ENCODE measurements around the gene ARHGAP26. TPM values are rescaled to one million over a fixed set of nuclear protein-coding genes. Genes with fewer than 3 reads are reported as not detected.

Gene ARHGAP26
- total RNA-seq, 4 donors from 2014 or later = 11.1 to 36.1 (median 21.8) TPM

GRCh38 chr5:143181173-143181572 is 411.0 kb downstream of the ARHGAP26 start:
- H3K9me3 ChIP-seq = no peaks in the 10 kb centered on the region
- peaks cover 24% of the 10 kb centered on the region for H3K4me1 ChIP-seq
- H3K36me3 ChIP-seq = no peaks in the 10 kb centered on the region
- no peaks in the 10 kb centered on the region for H3K27me3 ChIP-seq
- TF ChIP-seq POLR2AphosphoS5 (IDR thresholded peaks at IDR 0.05) = no peak
- no peak for TF ChIP-seq POLR2A (IDR thresholded peaks at IDR 0.05)
- TF ChIP-seq EP300 (IDR thresholded peaks at IDR 0.05) = no peak
- TF ChIP-seq CTCF (IDR thresholded peaks at IDR 0.05) = no peak
- DNase-seq (ENCODE audit: low spot score in 2 of 2) = no peak
- 86% methylated on average over 3 of the region's 3 CpGs for WGBS
- H3K27ac ChIP-seq = no peak overlapping the region
- no peak overlapping the region for H3K4me3 ChIP-seq

DNA sequence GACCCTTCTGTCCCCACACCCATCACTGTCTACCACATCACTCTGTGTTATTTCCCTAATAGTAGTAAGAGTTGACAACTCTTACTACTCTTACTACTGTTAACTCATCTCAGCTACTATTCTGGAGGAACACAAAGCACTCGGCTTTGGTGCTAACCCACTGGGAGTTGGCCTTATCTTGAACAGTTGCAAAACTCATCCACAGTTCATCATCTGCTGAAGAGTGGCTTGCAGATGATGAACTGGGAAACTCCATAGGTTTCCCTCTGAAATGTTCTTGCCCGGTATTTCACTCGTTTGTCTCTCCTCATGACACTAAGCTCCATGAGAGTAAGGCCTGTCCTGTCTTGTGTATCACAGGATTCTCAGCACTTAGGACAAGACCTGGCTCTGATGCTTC is 411.9 kb downstream of the ARHGAP26 start:
- WGBS = 94% methylated on average over 3 of the region's 3 CpGs
- Histone ChIP-seq H3K4me3 (no peak overlapping the region), H3K4me1 (peaks cover 24% of the 10 kb centered on the region), H3K27me3 (no peaks in the 10 kb centered on the region), H3K9me3 (no peaks in the 10 kb centered on the region), H3K36me3 (no peaks in the 10 kb centered on the region), H3K27ac (no peak overlapping the region)
- TF ChIP-seq CTCF (IDR thresholded peaks at IDR 0.05) (no peak), POLR2A (IDR thresholded peaks at IDR 0.05) (no peak), EP300 (IDR thresholded peaks at IDR 0.05) (no peak), POLR2AphosphoS5 (IDR thresholded peaks at IDR 0.05) (no peak)
- DNase-seq (ENCODE audit: low spot score in 2 of 2) = no peak

DNA sequence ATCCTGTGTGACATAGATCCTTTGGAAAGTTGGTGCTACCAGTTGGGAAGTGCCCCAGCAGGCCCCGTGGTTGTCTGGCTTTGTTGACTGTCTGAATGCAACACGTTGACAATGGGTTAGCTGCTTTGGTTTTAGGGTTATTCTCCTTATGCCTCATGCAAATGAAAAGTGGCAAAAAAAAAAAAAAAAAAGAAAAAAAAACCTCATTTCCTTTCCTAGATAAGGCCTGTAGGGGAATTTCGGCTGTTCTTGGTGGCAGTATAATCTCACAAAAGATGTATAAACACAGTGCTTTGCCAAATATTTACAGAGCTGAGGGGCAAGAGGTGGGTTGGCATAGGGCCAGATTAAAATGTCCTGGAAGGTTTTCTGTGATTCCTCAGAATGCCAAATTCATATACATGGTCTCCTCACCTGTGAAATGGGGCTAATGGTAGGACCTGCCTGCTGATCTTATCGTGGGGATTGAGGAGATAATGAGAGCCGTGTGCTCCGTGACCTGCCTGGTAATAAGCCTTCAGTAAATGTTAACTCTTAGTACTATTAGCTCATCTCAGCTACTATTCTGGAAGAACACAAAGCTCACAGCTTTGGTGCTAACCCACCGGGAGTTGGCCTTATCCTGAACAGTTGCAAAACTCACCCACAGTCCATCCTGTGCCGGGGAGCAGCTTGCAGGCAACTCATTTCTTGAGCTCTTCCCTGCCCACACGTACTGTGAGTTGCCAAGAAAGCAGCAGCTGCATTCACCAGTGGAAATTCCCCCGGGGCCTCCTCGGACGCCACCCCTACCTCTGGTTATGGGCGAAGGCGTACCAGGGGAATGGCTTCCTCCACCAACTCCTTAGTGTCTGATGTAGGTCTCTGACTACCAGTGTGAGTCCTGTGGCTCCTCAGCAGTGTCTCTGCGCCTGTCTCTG is 413.0 kb downstream of the ARHGAP26 start:
- Histone ChIP-seq H3K36me3 (no peaks in the 10 kb centered on the region), H3K27ac (no peak overlapping the region), H3K27me3 (no peaks in the 10 kb centered on the region), H3K9me3 (no peaks in the 10 kb centered on the region), H3K4me1 (peaks cover 18% of the 10 kb centered on the region), H3K4me3 (no peak overlapping the region)
- TF ChIP-seq POLR2A (IDR thresholded peaks at IDR 0.05) = no peak
- TF ChIP-seq EP300 (IDR thresholded peaks at IDR 0.05) = no peak
- no peak for TF ChIP-seq CTCF (IDR thresholded peaks at IDR 0.05)
- TF ChIP-seq POLR2AphosphoS5 (IDR thresholded peaks at IDR 0.05) = no peak
- WGBS = 59% methylated on average over 15 of the region's 15 CpGs
- no peak for DNase-seq (ENCODE audit: low spot score in 2 of 2)

- Histone ChIP-seq H3K9me3 (no peaks in the 10 kb centered on the region), H3K4me1 (peaks cover 18% of the 10 kb centered on the region), H3K27ac (no peak overlapping the region), H3K36me3 (no peaks in the 10 kb centered on the region), H3K4me3 (no peak overlapping the region), H3K27me3 (no peaks in the 10 kb centered on the region)
- TF ChIP-seq POLR2A (IDR thresholded peaks at IDR 0.05) (no peak), POLR2AphosphoS5 (IDR thresholded peaks at IDR 0.05) (no peak), CTCF (IDR thresholded peaks at IDR 0.05) (no peak), EP300 (IDR thresholded peaks at IDR 0.05) (no peak)
- WGBS = 75% methylated on average over 1 of the region's 1 CpG
- no peak for DNase-seq (ENCODE audit: low spot score in 2 of 2)
Observed at GRCh38 chr5:143183989-143184388, 413.8 kb downstream of the ARHGAP26 start.

DNA sequence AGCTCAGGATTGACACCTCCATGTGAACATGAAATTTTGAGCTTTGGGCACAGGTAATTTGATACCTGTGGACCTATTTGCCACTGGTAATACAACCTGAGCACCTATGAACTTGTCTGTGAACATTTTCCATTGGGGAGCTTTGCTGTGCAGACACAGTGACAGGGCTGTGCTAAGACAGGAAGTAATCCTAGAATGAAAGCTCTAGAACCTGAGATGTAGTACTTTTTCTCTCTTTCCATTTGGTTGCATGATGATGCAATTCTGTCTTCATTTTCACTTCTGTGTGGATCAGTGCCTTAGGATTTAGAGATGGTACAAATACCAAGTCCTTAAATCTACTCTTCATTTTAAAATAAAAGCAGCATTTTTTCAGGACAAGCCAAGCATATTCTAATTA is 416.4 kb downstream of the ARHGAP26 start:
- no peaks in the 10 kb centered on the region for H3K9me3 ChIP-seq
- no peaks in the 10 kb centered on the region for H3K36me3 ChIP-seq
- DNase-seq (ENCODE audit: low spot score in 2 of 2) = no peak
- no peaks in the 10 kb centered on the region for H3K27me3 ChIP-seq
- H3K4me3 ChIP-seq = no peak overlapping the region
- no peak overlapping the region for H3K27ac ChIP-seq
- H3K4me1 ChIP-seq = peaks cover 18% of the 10 kb centered on the region
- no peak for TF ChIP-seq POLR2A (IDR thresholded peaks at IDR 0.05)
- TF ChIP-seq POLR2AphosphoS5 (IDR thresholded peaks at IDR 0.05) = no peak
- no peak for TF ChIP-seq CTCF (IDR thresholded peaks at IDR 0.05)
